DND-41 (cell line): ENCODE measurements around the gene PBOV1.

ENCODE experiments used
- CTCF ChIP-seq: IDR thresholded peaks from 2 replicates; pipeline ENCODE4 v1.5.1; 2012; ENCODE audit warnings: borderline replicate concordance, low read length, moderate library complexity, mild to moderate bottlenecking; ENCODE audit not compliant: poor library complexity, severe bottlenecking; ENCODE audit errors: extremely low read depth
- EZH2 ChIP-seq: IDR thresholded peaks from 3 replicates; pipeline ENCODE4 v1.6.1; 2012; ENCODE audit warnings: borderline replicate concordance, low read depth, mild to moderate bottlenecking, moderate library complexity, low read length, inconsistent platforms; ENCODE audit not compliant: severe bottlenecking

- no peak for TF ChIP-seq CTCF
- TF ChIP-seq EZH2 = no peak
Observed at GRCh38 chr6:138241934-138242333, 23.6 kb upstream of the PBOV1 start.
